Stimulated activated CD8-positive, alpha-beta memory T cell treated with anti-CD3 and anti-CD28 coated beads, Interleukin-15, amount 100 ng/mL, for 48 hours (primary cell): Measurements from ENCODE around the gene RFC1.
"Not testable (repeated sequence)": the region's sequence is repeated elsewhere in the genome, so short reads cannot be mapped to it uniquely, and the experiment has no call there.

Source experiments
- DNase-seq, 2 donors: peaks; one replicate each; pipeline ENCODE4 v3.0.0-alpha.2; 2020; ENCODE audit warnings: low read depth in 2 of 2

The RFC1 gene

DNA sequence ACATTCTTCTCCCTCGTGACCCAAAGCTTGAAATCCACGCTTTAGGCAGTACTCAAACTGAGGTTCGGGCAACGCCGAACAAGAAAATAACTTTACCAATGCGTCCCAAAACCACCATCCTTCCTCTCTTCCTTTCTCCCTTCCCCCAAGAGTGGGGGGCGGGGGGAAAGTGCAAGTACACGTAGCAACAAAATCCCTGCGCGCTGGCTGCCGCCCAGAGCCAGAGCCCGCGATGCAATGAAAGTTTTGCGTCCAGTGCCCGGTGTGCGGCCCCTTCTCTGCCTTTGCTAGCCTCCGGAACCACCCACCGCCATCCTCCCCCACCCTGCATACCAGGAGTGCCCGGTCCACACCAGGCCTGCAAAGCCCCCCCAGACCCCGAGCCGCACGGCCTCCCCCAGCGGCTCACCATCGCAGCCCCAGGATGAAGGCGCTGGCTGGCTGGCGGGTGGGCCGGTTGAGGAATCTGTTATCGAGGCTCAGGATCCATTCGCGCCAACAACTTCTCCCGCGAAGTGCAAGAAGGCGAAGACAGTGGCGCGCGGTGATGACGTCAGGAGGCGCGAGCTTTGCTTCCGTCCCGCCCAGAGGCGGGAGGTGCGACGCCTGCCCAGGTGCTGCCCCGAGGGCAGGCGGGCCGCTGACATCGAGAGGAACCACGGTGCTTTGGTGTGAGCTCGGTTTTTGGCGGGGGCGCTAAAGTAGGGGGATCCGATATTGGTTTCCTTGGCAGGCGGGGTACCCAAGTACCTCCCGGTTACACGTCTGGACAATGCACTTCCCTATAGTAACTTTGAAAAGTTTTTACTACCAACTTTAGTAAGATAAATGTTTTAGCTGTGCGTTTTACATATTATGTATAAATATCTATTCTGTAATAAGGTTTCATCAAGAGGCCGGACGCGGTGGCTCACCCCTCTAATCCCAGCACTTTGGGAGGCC is at the start of gene RFC1:
Gene RFC1 (minus strand): TSS at position 533 of the 942 bp plus-strand sequence. CDS start 121 bp downstream, at position 412.
- peak; percentile 80 to 88 for DNase-seq

- no peak for DNase-seq
Observed at GRCh38 chr4:39415678-39416283, 49.6 kb upstream of the RFC1 start.

GRCh38 chr4:39411561-39411960 is 45.4 kb upstream of the RFC1 start:
- not testable (repeated sequence) for DNase-seq

GRCh38 chr4:39410415-39410814 is 44.3 kb upstream of the RFC1 start:
- no peak for DNase-seq

DNA sequence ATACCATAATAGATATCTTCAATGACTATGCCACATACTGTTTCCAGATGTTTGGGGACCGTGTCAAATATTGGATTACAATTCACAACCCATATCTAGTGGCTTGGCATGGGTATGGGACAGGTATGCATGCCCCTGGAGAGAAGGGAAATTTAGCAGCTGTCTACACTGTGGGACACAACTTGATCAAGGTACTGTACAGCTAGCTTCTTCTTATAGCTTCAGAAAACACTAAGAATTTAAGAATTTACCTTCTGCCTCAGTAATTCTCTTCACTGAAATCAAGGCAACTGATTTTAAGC is 41.4 kb upstream of the RFC1 start:
- no peak for DNase-seq

GRCh38 chr4:39406763-39407583 is 40.8 kb upstream of the RFC1 start, which contains the start of gene KLB:
KLB (plus strand) TSS chr4:39406930; CDS start chr4:39406950, 20 bp downstream.
- no peak for DNase-seq

GRCh38 chr4:39401640-39402039 is 35.5 kb upstream of the RFC1 start:
- not testable (repeated sequence) for DNase-seq

DNA sequence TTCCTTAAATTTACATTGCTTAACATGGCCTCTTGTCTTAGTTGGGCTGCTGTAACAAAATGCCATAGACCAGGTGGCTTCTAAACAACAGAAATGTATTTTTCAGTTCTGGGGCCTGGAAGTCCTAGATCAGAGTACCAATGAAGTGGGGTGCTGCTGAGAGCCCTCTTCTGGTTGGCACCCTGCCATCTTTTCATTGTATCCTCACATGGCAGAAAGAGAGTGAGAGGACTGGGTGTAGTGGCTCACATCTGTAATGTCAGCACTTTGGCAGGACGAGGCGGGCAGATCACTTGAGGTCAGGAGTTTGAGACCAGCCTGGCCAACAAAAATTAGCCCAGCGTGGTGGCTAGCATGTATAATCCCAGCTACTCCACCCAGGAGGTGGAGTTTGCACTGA is 28.5 kb upstream of the RFC1 start:
- no peak for DNase-seq

DNA sequence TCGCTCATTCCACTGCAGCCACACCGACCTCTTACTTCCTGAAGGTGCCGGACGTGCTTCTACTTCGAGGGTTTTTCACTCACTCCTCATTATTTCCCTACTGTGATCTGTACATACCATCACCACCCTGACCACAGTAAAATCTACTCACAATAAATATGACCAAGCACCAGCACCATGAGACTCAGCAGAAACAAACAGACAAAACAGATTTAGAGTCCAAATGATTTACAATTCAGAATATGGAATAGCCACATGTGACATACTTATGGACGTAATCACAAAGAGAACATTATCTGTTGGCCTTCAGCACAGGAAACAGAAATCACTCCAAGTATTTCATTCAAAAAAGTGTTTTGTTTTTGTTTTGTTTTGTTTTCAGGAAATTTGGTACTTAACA is 24.4 kb upstream of the RFC1 start:
- DNase-seq = no peak

GRCh38 chr4:39384563-39384962 is 18.4 kb upstream of the RFC1 start:
- no peak for DNase-seq

GRCh38 chr4:39383690-39384089 is 17.5 kb upstream of the RFC1 start:
- no peak for DNase-seq

GRCh38 chr4:39375478-39375877 is 9.3 kb upstream of the RFC1 start:
- DNase-seq = no peak

DNA sequence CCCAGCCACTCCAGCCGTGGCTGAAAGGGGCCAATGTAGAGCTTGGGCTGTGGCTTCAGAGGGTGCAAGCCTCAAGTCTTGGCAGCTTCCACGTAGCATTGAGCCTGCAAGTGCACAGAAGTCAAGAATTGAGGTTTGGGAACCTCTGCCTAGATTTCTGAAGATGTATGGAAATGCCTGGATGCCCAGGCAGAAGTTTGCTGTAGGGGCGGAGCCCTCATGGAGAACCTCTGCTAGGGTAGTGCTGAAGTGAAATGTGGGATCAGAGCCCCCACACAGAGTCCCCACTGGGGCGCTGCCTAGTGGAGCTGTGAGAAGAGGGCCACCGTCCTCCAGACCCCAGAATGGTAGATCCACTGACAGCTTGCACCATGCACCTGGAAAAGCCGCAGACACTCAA is 5.0 kb upstream of the RFC1 start:
- DNase-seq = not testable (repeated sequence)

DNA sequence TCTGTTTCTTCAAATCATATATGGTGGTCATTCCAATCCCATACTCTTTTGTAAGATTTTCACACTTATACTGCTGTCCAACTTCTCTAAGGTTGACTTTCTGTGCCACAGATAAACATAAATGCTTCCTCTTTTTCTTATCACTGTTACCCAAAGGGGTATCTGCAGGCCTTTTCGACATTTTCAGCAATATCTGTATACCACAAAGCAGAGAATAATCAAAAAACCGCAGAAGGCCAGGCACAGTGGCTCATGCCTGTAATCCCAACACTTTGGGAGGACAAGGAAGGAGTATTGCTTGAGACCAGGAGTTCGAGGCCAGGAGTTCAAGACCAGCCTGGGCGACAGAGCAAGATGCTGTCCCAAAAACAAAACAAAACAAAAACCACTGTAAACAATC is 3.1 kb upstream of the RFC1 start:
- DNase-seq = no peak

- DNase-seq = no peak
Observed at GRCh38 chr4:39367166-39367565, 1.0 kb upstream of the RFC1 start.

GRCh38 chr4:39365360-39365759 is 802 bp downstream of the RFC1 start:
- DNase-seq = no peak

- DNase-seq = no peak
Observed at GRCh38 chr4:39363773-39364393, 2.3 kb downstream of the RFC1 start.

- no peak for DNase-seq
Observed at GRCh38 chr4:39362827-39363226, 3.3 kb downstream of the RFC1 start.

DNA sequence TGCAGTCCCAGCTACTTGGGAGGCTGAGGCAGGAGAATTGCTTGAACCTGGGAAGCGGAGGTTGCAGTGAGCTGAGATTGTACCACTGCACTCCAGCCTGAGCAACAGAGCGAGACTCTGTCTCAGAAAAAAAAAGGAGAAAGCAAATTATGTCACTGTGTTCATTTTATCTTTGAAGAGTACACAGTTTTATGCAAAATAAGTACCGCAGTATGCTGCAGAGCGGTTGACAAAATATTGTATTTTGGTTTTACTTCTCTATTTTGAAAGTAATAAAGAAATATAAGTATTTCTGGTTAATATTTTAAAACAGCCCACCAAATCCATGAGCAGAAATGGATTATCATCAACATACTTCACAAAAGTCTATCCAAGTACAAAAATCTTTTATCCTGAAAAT is 5.6 kb downstream of the RFC1 start:
- not testable (repeated sequence) for DNase-seq

DNA sequence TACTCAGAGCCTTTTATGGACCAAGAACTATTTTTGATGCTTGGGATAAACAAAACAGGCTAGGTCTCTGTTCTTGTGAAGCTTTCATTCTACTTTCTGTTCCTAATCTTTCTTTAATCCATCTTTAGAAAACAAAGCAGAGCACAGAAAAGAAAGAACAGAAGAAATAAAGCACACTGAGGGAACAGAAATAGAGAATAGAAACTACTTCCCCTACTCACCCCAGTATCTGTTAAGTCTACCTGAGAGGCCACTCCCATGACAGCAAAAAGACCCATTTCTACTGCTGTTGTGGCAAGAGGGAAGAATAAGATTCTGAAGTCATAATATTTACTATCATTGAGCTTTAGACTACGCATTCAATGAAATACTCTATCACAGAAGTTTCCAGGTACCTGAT is 9.2 kb downstream of the RFC1 start:
- DNase-seq = no peak

- no peak for DNase-seq
Observed at GRCh38 chr4:39354254-39354552, 12.0 kb downstream of the RFC1 start.
